ENCODE measurements around the gene DSCAM. TPM values are rescaled to one million over a fixed set of nuclear protein-coding genes. Genes with fewer than 3 reads are reported as not detected.

DSCAM gene
- polyA plus RNA-seq, 1 experiment, result 0.10 TPM

DNA sequence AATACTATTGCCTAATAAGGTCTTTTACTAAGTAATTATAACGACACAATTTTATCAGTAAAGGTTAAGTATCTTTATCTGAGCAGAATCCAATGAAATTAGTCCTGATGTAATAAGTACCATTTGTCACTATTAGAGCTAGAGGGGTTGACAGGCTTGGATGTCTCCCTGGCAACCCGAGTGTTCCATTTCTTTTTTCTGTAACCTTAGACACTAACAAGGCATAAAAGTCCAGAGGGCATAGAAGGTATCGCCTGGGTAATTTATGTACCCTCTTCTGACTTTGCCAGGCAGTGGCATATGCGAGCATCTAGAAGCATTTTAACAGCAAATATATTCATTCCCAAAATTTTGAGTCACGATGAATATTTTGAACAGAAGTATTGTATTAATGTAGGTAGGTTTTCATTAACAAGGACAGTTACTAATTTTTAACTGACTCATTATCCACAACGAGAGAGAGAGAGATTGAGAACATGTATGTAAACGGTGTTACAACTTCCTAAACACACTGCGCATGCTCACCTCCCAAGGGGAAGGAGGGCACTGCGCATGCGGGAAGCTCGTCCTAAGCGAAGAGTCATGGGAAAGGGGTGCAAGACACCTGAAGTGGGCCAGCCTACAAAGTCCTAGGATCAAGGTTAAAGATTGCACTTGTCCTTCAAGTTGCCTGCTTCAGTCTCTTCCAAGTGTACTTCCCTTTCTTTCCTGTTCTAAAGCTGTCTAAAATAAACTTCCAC, 423.9 kb downstream of the DSCAM start:
- ChIA-PET CTCF (interaction anchor here (0.5 kb wide), 1 partner anchor 53 kb away, joined by 3 read pairs; no protein-coding TSS in a partner anchor), POLR2A (no interaction called here)
- no peaks in the 10 kb centered on the region for H3K36me3 ChIP-seq (ENCODE audit: control insufficient read depth, insufficient read depth, low read length)
- H3K4me3 ChIP-seq (ENCODE audit: low read depth, low read length), result no peak overlapping the region
- no peak for DNase-seq (ENCODE audit: low read depth)
- no peaks in the 10 kb centered on the region for H3K27me3 ChIP-seq (ENCODE audit: control insufficient read depth, insufficient read depth, low read length)
- TF ChIP-seq, protein P1, sequence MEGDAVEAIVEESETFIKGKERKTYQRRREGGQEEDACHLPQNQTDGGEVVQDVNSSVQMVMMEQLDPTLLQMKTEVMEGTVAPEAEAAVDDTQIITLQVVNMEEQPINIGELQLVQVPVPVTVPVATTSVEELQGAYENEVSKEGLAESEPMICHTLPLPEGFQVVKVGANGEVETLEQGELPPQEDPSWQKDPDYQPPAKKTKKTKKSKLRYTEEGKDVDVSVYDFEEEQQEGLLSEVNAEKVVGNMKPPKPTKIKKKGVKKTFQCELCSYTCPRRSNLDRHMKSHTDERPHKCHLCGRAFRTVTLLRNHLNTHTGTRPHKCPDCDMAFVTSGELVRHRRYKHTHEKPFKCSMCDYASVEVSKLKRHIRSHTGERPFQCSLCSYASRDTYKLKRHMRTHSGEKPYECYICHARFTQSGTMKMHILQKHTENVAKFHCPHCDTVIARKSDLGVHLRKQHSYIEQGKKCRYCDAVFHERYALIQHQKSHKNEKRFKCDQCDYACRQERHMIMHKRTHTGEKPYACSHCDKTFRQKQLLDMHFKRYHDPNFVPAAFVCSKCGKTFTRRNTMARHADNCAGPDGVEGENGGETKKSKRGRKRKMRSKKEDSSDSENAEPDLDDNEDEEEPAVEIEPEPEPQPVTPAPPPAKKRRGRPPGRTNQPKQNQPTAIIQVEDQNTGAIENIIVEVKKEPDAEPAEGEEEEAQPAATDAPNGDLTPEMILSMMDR (IDR thresholded peaks at IDR 0.05; ENCODE audit: insufficient read depth, low read depth, low read length), result no peak

DNA sequence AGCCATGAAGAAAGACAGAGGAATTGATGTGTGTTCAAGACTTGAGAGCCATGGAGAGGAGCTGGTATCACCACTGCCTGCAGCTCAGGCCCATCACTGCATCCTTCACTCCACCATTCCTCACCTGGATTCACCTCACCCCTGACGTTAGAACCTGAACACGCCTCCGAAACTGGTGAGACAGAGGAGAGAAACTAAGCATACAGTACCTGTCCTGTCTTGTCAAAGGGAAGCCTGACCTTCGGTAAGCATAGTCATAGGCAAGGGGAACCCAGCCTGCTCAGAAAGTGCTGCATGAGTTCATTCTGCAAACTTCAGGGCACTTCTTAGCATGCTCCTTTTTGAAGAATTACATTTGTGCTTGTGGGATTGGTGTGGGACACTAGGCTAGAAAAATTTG, 425.8 kb downstream of the DSCAM start:
- POLR2A ChIA-PET, result no interaction called here
- CTCF ChIA-PET, result no interaction called here
- TF ChIP-seq, protein P1 (IDR thresholded peaks at IDR 0.05; ENCODE audit: insufficient read depth, low read depth, low read length), result no peak
- Histone ChIP-seq H3K4me3 (ENCODE audit: low read depth, low read length) (no peak overlapping the region), H3K36me3 (ENCODE audit: control insufficient read depth, insufficient read depth, low read length) (no peaks in the 10 kb centered on the region), H3K27me3 (ENCODE audit: control insufficient read depth, insufficient read depth, low read length) (no peaks in the 10 kb centered on the region)
- DNase-seq (ENCODE audit: low read depth), result no peak

- POLR2A ChIA-PET, result no interaction called here
- CTCF ChIA-PET, result no interaction called here
- Histone ChIP-seq H3K4me3 (ENCODE audit: low read depth, low read length) (no peak overlapping the region), H3K27me3 (ENCODE audit: control insufficient read depth, insufficient read depth, low read length) (no peaks in the 10 kb centered on the region), H3K36me3 (ENCODE audit: control insufficient read depth, insufficient read depth, low read length) (no peaks in the 10 kb centered on the region)
- TF ChIP-seq, protein P1 (IDR thresholded peaks at IDR 0.05; ENCODE audit: insufficient read depth, low read depth, low read length), result no peak
- no peak for DNase-seq (ENCODE audit: low read depth)
Measured at GRCh38 chr21:40416572-40416971, 430.4 kb downstream of the DSCAM start.

GRCh38 chr21:40408561-40408960, 438.4 kb downstream of the DSCAM start:
- no peak for DNase-seq (ENCODE audit: low read depth)
- H3K27me3 ChIP-seq (ENCODE audit: control insufficient read depth, insufficient read depth, low read length), result no peaks in the 10 kb centered on the region
- no peaks in the 10 kb centered on the region for H3K36me3 ChIP-seq (ENCODE audit: control insufficient read depth, insufficient read depth, low read length)
- POLR2A ChIA-PET, result no interaction called here
- CTCF ChIA-PET, result no interaction called here
- TF ChIP-seq, protein P1 (IDR thresholded peaks at IDR 0.05; ENCODE audit: insufficient read depth, low read depth, low read length), result no peak
- H3K4me3 ChIP-seq (ENCODE audit: low read depth, low read length), result no peak overlapping the region

DNA sequence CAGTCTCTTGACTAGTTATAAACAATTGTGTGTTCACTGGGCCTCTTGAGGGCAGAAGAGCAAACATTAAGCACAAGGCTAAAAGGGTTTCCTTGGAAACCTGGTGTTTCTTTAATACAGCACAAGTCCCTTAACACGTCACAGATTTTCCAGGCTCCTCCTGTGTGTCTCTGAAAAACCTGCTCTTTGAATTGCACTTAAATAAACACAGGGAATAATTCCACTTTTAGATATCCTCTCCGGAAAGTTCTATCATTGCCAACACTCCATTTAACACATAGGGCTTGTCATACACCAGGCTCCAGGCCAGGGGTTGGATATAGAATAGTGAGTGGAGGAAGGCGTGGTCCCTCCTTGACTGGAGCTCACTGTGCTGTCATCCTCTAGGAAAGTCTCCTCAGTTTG, 442.6 kb downstream of the DSCAM start:
- no peak for DNase-seq (ENCODE audit: low read depth)
- CTCF ChIA-PET, result no interaction called here

More for the DNA sequence above, 442.6 kb downstream of the DSCAM start:
- H3K4me3 ChIP-seq (ENCODE audit: low read depth, low read length), result no peak overlapping the region
- no peaks in the 10 kb centered on the region for H3K27me3 ChIP-seq (ENCODE audit: control insufficient read depth, insufficient read depth, low read length)
- POLR2A ChIA-PET, result no interaction called here
- no peaks in the 10 kb centered on the region for H3K36me3 ChIP-seq (ENCODE audit: control insufficient read depth, insufficient read depth, low read length)
- TF ChIP-seq, protein P1 (IDR thresholded peaks at IDR 0.05; ENCODE audit: insufficient read depth, low read depth, low read length), result no peak
